Rectal smooth muscle tissue (tissue), 1 donor: ENCODE data around the gene MAN2B2.
"Not testable (repeated sequence)": the region's sequence is repeated elsewhere in the genome, so short reads cannot be mapped to it uniquely, and the experiment has no call there.

Experiments used
- H3K27ac ChIP-seq: one replicate; pipeline ENCODE4 v1.7.0; 2013; ENCODE audit warnings: low read depth, low read length, inconsistent platforms
- H3K27me3 ChIP-seq: one replicate; pipeline ENCODE4 v1.7.0; 2013; ENCODE audit warnings: low read length; ENCODE audit not compliant: control insufficient read depth, insufficient read depth
- H3K36me3 ChIP-seq: one replicate; pipeline ENCODE4 v1.7.0; 2013; ENCODE audit warnings: low read length; ENCODE audit not compliant: control insufficient read depth, insufficient read depth
- H3K4me1 ChIP-seq: one replicate; pipeline ENCODE4 v1.7.0; 2013; ENCODE audit warnings: low read length; ENCODE audit not compliant: control insufficient read depth, insufficient read depth
- H3K4me3 ChIP-seq: one replicate; pipeline ENCODE4 v1.7.0; 2013; ENCODE audit warnings: low read length
- H3K9ac ChIP-seq: one replicate; pipeline ENCODE4 v1.7.0; 2013; ENCODE audit warnings: low read length

MAN2B2 gene

GRCh38 chr4:6617246-6617645 is 42.3 kb downstream of the MAN2B2 start:
- Histone ChIP-seq H3K36me3 (peaks cover 20% of the 10 kb centered on the region), H3K9ac (no peak overlapping the region), H3K4me3 (no peak overlapping the region), H3K4me1 (no peaks in the 10 kb centered on the region), H3K27me3 (no peaks in the 10 kb centered on the region), H3K27ac (no peak overlapping the region)

- H3K27me3 ChIP-seq = no peaks in the 10 kb centered on the region
- H3K27ac ChIP-seq = no peak overlapping the region
- no peak overlapping the region for H3K4me3 ChIP-seq
- peaks cover 17% of the 10 kb centered on the region for H3K36me3 ChIP-seq
- no peak overlapping the region for H3K9ac ChIP-seq
- no peaks in the 10 kb centered on the region for H3K4me1 ChIP-seq
These were observed 43.6 kb downstream of the MAN2B2 start for GRCh38 chr4:6618386-6619115.

DNA sequence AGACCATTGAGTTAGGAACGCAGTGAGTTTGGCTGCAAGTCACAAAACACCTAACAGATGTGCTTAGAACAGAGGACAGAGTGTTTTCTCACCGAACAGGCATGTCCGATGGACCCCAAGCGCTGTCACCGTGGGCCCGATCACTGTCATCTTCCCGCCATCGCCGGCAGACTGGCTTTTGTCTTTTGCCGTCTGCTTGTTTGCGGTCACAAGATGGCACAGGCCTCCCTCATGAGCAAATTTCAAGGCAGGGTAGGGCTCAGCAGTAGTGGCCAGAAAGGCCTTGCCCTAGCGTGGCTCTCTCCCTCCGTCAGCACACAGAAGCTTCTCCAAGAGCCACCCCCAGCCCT is 44.1 kb downstream of the MAN2B2 start:
- Histone ChIP-seq H3K36me3 (peaks cover 15% of the 10 kb centered on the region), H3K4me3 (no peak overlapping the region), H3K27ac (no peak overlapping the region), H3K27me3 (no peaks in the 10 kb centered on the region), H3K9ac (no peak overlapping the region), H3K4me1 (no peaks in the 10 kb centered on the region)

DNA sequence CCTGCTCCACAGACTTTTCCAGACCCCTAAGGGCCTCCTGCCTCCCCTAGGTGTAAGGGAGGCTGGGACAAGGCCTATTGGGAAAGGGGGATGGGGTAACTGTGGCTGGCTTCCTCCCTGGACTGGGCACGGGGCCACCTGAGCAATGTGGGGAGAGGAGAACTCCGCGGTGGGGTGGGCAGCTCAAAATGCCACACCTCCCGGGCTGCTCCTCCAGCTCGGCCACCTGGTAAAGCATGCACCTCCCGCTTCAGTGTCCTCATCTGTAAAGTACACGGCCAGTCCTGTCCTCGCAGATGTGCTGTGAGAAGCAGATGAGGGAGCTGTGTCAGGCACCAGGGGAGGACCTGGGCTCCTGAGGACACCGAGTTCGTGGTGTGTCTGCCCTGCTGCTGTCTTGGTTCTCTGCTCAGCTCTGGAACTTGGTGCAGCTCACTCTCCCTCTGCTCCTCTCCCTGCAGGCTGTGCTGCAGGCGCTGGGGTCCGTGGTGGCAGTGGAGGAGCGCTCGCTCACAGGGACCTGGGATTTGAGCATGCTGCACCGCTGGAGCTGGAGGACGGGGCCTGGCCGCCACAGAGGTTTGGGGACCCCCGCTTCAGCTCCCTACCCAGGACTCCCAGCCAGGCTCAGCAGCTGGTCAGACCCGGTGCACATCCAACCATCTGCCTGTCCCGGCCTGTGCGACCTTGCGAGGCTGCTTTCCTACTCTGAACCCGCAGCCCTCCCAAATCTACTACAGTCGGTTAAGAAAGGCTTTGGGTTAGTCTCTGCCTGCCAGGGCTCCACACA is 44.7 kb downstream of the MAN2B2 start:
- Histone ChIP-seq H3K9ac (no peak overlapping the region), H3K4me3 (no peak overlapping the region), H3K4me1 (no peaks in the 10 kb centered on the region), H3K27me3 (no peaks in the 10 kb centered on the region), H3K27ac (no peak overlapping the region), H3K36me3 (peaks cover 12% of the 10 kb centered on the region)

DNA sequence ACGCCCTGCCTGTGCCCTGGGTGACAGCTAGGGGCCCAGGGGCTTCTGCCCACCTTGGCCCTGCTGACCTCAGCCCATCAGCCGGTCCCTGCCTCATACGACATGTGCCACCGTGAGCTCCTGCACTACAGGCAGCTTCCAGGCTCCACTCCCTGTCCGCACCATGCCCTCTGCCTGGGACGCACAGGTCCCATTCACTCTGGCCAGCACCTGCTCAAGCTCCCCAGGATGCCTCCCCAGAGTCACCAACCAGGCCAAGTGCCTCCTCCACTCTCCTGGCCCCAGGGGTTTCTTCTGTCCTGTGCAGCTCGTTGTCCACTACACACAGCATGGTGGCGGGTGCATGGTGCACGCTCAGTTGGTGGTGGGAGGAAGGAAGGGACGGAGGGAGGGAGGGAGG is 45.3 kb downstream of the MAN2B2 start:
- peaks cover 12% of the 10 kb centered on the region for H3K36me3 ChIP-seq
- no peak overlapping the region for H3K4me3 ChIP-seq
- no peaks in the 10 kb centered on the region for H3K27me3 ChIP-seq
- no peaks in the 10 kb centered on the region for H3K4me1 ChIP-seq
- no peak overlapping the region for H3K27ac ChIP-seq
- no peak overlapping the region for H3K9ac ChIP-seq

GRCh38 chr4:6620891-6621555 is 46.0 kb downstream of the MAN2B2 start:
- H3K4me1 ChIP-seq = no peaks in the 10 kb centered on the region
- no peak overlapping the region for H3K27ac ChIP-seq
- H3K9ac ChIP-seq = no peak overlapping the region
- peaks cover 12% of the 10 kb centered on the region for H3K36me3 ChIP-seq
- H3K4me3 ChIP-seq = no peak overlapping the region
- no peaks in the 10 kb centered on the region for H3K27me3 ChIP-seq

DNA sequence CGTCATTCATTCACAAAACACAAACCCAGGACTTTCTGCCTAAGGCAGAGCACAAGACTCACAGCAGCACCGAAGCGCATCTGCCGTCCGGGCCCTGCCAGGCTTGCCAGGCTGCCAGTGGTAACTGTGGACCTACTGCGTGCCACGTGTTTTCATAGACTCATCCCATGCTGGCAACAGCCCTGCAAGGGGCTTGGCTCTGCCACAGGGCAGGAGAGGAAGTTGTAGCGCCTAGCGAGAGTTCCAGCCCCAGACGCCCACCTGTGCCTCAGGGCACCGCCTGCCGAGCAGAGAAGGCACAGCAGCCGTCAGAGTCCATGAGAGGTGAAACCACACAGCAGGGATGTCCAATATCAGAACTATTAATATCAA is 46.6 kb downstream of the MAN2B2 start:
- Histone ChIP-seq H3K27me3 (no peaks in the 10 kb centered on the region), H3K9ac (no peak overlapping the region), H3K36me3 (peaks cover 8% of the 10 kb centered on the region)

GRCh38 chr4:6622744-6623143 is 47.8 kb downstream of the MAN2B2 start:
- H3K9ac ChIP-seq = no peak overlapping the region
- H3K27ac ChIP-seq = no peak overlapping the region
- peaks cover 8% of the 10 kb centered on the region for H3K36me3 ChIP-seq
- no peaks in the 10 kb centered on the region for H3K27me3 ChIP-seq
- H3K4me3 ChIP-seq = no peak overlapping the region
- no peaks in the 10 kb centered on the region for H3K4me1 ChIP-seq

More for the DNA sequence above, 46.6 kb downstream of the MAN2B2 start:
- Histone ChIP-seq H3K4me3 (no peak overlapping the region), H3K27ac (no peak overlapping the region), H3K4me1 (no peaks in the 10 kb centered on the region)

DNA sequence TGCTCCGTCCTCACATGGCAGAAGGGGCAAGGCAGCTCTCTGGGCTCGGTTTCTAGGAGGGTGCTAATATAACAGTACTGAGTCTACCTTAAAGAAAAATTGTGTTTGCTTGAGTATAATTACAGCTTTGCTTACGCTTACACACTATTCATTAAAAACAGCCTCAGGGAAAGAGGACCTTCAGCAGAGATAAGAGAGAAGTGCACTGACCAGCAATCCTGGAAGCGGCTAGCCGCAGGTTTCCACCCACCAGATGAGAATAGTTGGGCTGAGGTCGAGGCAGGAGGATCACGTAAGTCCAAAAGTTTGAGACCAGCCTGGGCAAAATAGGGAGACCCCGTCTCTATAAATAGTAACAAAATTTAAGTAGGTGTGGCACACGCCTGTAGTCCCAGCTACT is 50.3 kb downstream of the MAN2B2 start:
- Histone ChIP-seq H3K9ac (no peak overlapping the region), H3K27me3 (no peaks in the 10 kb centered on the region), H3K36me3 (no peaks in the 10 kb centered on the region), H3K4me1 (no peaks in the 10 kb centered on the region), H3K27ac (no peak overlapping the region), H3K4me3 (no peak overlapping the region)

DNA sequence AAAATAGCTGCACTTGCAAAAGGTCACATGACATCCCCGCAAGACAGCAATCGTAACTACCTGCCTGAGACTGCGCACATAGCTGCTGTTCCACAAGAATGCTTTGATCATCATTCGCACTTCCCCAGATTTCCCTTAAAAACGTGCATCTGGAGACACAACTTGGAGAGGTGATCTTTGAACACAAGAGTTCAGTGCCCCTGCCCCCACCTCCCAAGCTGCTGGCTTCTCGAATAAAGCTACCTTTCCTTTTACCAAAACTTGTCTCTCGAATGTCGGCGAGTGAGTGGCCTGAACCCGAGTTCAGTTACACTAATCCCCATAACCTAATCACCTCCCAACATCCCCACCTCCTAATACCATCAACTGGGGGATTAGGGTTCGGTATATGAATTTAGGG is 51.1 kb downstream of the MAN2B2 start:
- Histone ChIP-seq H3K27me3 (no peaks in the 10 kb centered on the region), H3K36me3 (no peaks in the 10 kb centered on the region), H3K27ac (no peak overlapping the region), H3K4me3 (no peak overlapping the region), H3K4me1 (no peaks in the 10 kb centered on the region), H3K9ac (no peak overlapping the region)

- no peaks in the 10 kb centered on the region for H3K4me1 ChIP-seq
- no peaks in the 10 kb centered on the region for H3K27me3 ChIP-seq
- H3K9ac ChIP-seq = no peak overlapping the region
- H3K27ac ChIP-seq = no peak overlapping the region
- H3K36me3 ChIP-seq = no peaks in the 10 kb centered on the region
- no peak overlapping the region for H3K4me3 ChIP-seq
These were observed 52.8 kb downstream of the MAN2B2 start for GRCh38 chr4:6627832-6628231.

- H3K27me3 ChIP-seq, H3K4me3 ChIP-seq, H3K27ac ChIP-seq, H3K4me1 ChIP-seq, H3K9ac ChIP-seq, H3K36me3 ChIP-seq: not testable (repeated sequence)
These were observed 53.5 kb downstream of the MAN2B2 start for GRCh38 chr4:6628484-6628883.
